PFSK-1 (cell line): ENCODE results near the gene GUK1.

ENCODE experiments used
- FOXP2 ChIP-seq: optimal IDR thresholded peaks from 2 replicates; pipeline ENCODE3; 2011; ENCODE audit warnings: borderline replicate concordance, control low read depth, inconsistent platforms; ENCODE audit not compliant: insufficient read depth; ENCODE audit errors: extremely low read length, extremely low read depth
- POLR2AphosphoS5 ChIP-seq: IDR thresholded peaks from 2 replicates; pipeline ENCODE4 v1.6.1; 2012; ENCODE audit warnings: low read depth, mild to moderate bottlenecking, control low read depth, low read length, moderate library complexity
- REST ChIP-seq, 2 experiments: IDR thresholded peaks; 2 replicates each; pipeline versions ENCODE4 v1.6.1 to v1.8.0; 2011 to 2012; ENCODE audit warnings: low read depth in 2 of 2, low read length in 2 of 2, control low read depth in 1 of 2, inconsistent platforms in 1 of 2, mild to moderate bottlenecking in 1 of 2, moderate library complexity in 1 of 2; ENCODE audit not compliant: insufficient read depth in 1 of 2
- SIN3A ChIP-seq: IDR thresholded peaks from 2 replicates; pipeline ENCODE4 v1.6.1; 2012; ENCODE audit warnings: mild to moderate bottlenecking, low read length, moderate library complexity, borderline replicate concordance; ENCODE audit not compliant: insufficient read depth
- TAF1 ChIP-seq: IDR thresholded peaks from 2 replicates; pipeline ENCODE4 v1.6.1; 2012; ENCODE audit warnings: low read length, control low read depth, borderline replicate concordance; ENCODE audit not compliant: insufficient read depth

- TF ChIP-seq TAF1: no peak
- no peak for TF ChIP-seq FOXP2
- TF ChIP-seq REST (IDR thresholded peaks at IDR 0.05; ENCODE audit: insufficient read depth in 1 of 2, low read depth in 2 of 2, low read length in 2 of 2): no peak
- TF ChIP-seq POLR2AphosphoS5: no peak; the same call in none of the 2 replicates
- TF ChIP-seq SIN3A: no peak
Observed at GRCh38 chr1:228100822-228101613, 39.1 kb upstream of the GUK1 start.
